Muscle layer of colon (tissue), 2 donors: ENCODE data around the gene MAN2B2.

ENCODE experiments used
- H3K27ac ChIP-seq: one replicate; pipeline ENCODE4 v1.7.0; 2013; ENCODE audit warnings: low read depth, mild to moderate bottlenecking, low read length, moderate library complexity
- H3K27me3 ChIP-seq, 2 donors: one replicate each; pipeline ENCODE4 v1.7.0; 2013; ENCODE audit warnings: low read length in 2 of 2, mild to moderate bottlenecking in 2 of 2; ENCODE audit not compliant: insufficient read depth in 2 of 2, control insufficient read depth in 1 of 2
- H3K36me3 ChIP-seq: one replicate; pipeline ENCODE4 v1.7.0; 2013; ENCODE audit warnings: mild to moderate bottlenecking, low read length; ENCODE audit not compliant: insufficient read depth
- H3K4me1 ChIP-seq: one replicate; pipeline ENCODE4 v1.7.0; 2013; ENCODE audit warnings: mild to moderate bottlenecking, low read length; ENCODE audit not compliant: insufficient read depth
- H3K4me3 ChIP-seq, 2 donors: one replicate each; pipeline ENCODE4 v1.7.0; 2013; ENCODE audit warnings: low read length in 2 of 2, low read depth in 1 of 2, mild to moderate bottlenecking in 1 of 2, moderate library complexity in 1 of 2
- H3K9ac ChIP-seq: one replicate; pipeline ENCODE4 v1.7.0; 2013; ENCODE audit warnings: low read length
- H3K9me3 ChIP-seq: one replicate; pipeline ENCODE4 v1.7.0; 2013; ENCODE audit warnings: mild to moderate bottlenecking, low read length
- donor health status: abdominal sarcoma.
- donor health status: Adenocarcinoma of cecum.

MAN2B2 gene

DNA sequence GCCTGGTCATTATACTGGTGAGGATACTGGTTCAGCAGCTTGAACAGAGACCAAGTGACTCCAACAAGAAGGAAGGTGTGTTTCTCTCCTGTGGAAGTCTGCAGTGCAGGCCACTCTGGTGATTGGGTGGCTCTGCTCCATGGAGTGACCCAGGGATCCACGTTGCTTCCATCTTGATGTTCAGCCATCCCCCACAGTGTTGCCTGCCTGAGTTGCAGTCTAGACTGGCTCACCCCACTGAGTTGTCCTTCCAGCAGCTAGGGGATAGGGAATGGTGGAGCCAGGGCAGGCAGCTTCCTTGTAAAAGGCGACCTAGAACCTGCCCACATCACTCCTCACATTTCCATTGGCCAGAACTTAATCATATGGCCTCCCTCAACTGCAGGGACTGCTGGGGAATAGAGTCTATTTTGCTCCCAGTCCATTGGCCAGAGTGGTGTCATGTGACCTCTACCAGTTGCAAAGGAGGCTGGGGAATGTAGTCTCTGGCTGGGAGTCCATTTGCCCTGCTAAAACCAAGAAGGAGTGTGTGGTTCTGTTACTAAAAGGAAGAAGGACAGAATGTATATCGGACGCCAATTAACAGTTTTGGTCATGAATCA, 8.0 kb downstream of the MAN2B2 start:
- no peak overlapping the region for H3K4me3 ChIP-seq
- H3K27ac ChIP-seq: no peak overlapping the region
- H3K9ac ChIP-seq: no peak overlapping the region
- no peaks in the 10 kb centered on the region for H3K4me1 ChIP-seq
- H3K36me3 ChIP-seq: peaks cover 41% of the 10 kb centered on the region
- H3K9me3 ChIP-seq: no peaks in the 10 kb centered on the region
- no peaks in the 10 kb centered on the region for H3K27me3 ChIP-seq

DNA sequence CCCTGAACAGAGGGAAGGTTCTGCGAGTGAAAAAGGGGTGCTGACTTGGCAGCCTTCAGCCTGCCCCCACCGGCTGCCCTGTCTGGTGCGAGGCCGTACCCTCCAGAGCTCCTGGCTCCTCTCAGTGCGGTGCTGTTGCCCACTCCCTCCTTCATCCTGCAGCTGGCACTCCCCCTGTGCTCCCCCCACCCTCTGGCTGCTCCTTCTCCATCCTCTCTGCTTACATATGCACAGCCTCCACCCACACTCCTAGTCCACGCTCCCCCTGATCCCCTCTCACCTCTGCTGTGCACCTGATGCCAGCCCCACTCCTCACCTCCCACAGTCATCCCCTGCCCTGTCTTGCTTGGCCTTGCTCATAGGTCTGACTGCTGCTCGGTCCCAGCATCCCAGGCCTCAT, 9.9 kb downstream of the MAN2B2 start:
- Histone ChIP-seq H3K27ac (no peak overlapping the region), H3K9ac (no peak overlapping the region), H3K4me3 (no peak overlapping the region), H3K9me3 (no peaks in the 10 kb centered on the region), H3K36me3 (peaks cover 26% of the 10 kb centered on the region), H3K27me3 (no peaks in the 10 kb centered on the region), H3K4me1 (no peaks in the 10 kb centered on the region)

DNA sequence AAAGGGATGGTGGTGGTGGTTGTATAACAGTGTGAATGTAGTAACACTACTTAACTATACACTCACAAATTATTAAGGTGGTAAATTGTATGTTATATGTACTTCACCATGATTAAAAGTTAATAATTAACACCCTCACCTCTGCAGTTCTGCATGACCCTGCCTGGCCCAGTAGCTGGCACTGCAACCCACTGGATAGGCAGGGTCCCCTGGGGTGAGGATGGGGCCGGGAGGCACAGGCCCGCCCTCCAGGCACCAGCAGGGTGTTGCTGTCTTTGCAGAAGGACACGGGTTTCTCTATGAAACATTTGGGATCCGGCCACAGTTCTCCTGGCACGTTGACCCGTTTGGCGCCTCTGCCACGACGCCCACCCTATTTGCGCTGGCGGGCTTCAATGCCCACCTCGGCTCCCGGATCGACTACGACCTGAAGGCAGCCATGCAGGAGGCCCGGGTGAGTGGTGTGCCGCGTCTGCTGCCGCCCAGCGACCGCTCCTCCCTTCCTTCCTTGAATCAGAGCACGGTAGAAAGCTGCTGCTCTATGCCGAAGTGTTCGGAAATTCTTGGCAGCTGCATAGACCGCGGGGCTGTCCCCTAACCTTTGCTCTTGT, 11.8 kb downstream of the MAN2B2 start:
- peaks cover 13% of the 10 kb centered on the region for H3K36me3 ChIP-seq
- H3K27me3 ChIP-seq: no peaks in the 10 kb centered on the region
- no peak overlapping the region for H3K27ac ChIP-seq
- H3K9ac ChIP-seq: no peak overlapping the region
- no peaks in the 10 kb centered on the region for H3K4me1 ChIP-seq
- H3K4me3 ChIP-seq: no peak overlapping the region
- H3K9me3 ChIP-seq: no peaks in the 10 kb centered on the region

DNA sequence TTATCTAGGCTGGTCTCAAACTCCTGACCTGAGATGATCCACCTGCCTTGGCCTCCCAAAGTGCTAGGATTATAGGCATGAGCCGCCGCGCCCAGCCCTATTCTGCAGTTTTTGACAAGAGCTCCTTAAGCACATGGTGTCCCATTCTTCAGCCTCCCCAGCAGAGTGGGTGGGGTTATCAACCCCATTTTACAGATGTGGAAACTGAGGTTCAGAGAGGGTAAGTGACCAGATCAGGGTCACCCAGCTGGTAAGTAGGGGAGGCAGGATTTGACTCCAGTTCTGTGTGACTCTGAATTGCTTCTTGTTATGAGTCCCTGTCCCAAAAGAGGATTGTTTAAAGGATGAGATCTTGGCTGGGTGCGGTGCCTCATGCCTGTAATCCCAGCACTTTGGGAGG, 14.5 kb downstream of the MAN2B2 start:
- Histone ChIP-seq H3K9ac (no peak overlapping the region), H3K4me1 (no peaks in the 10 kb centered on the region), H3K9me3 (no peaks in the 10 kb centered on the region), H3K36me3 (peaks cover 4% of the 10 kb centered on the region), H3K4me3 (no peak overlapping the region), H3K27ac (no peak overlapping the region), H3K27me3 (no peaks in the 10 kb centered on the region)

DNA sequence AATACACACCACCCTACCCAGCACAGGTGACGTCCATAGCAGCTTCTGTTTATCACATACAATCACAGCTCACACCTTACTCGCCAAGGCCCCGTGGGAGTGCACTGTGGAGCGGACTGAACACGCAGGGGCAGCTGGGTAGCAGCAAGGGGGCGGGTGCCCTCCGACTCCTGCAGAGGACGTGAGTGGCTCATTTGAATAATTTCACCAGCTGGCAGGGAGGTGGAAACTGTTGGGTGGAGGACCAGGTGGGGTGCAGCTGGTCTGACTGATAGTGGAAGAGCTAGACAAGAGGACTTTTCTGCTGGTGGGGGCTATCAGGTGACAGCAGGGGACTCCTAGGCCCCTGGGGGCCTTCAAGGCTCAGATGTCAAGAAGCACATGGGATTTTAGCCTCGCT, 16.3 kb downstream of the MAN2B2 start:
- Histone ChIP-seq H3K27ac (no peak overlapping the region), H3K9me3 (no peaks in the 10 kb centered on the region), H3K36me3 (peaks cover 7% of the 10 kb centered on the region), H3K9ac (no peak overlapping the region), H3K4me3 (no peak overlapping the region), H3K4me1 (no peaks in the 10 kb centered on the region), H3K27me3 (no peaks in the 10 kb centered on the region)

DNA sequence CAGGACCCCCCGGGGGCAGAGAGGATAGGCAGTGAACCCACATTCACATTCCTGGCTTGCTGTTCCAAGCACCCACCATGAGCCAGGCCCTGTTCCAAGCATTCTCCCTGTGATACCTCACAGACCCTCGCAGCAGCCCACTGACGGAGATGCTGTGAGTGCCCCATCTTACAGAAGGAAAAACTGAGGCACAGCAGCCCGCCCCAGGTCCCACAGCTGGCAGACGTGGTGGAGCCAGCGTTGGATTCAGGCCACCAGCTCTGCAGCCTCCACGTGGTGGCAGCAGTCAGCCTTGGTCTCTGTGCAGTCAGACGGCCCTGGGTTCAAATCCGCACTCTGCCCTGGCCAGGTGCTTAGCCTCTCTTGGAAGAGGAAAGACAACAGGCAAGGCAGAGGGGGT, 16.8 kb downstream of the MAN2B2 start:
- H3K27me3 ChIP-seq: no peaks in the 10 kb centered on the region
- no peak overlapping the region for H3K27ac ChIP-seq
- no peak overlapping the region for H3K9ac ChIP-seq
- peaks cover 12% of the 10 kb centered on the region for H3K36me3 ChIP-seq
- no peaks in the 10 kb centered on the region for H3K9me3 ChIP-seq
- H3K4me3 ChIP-seq: no peak overlapping the region
- no peaks in the 10 kb centered on the region for H3K4me1 ChIP-seq

DNA sequence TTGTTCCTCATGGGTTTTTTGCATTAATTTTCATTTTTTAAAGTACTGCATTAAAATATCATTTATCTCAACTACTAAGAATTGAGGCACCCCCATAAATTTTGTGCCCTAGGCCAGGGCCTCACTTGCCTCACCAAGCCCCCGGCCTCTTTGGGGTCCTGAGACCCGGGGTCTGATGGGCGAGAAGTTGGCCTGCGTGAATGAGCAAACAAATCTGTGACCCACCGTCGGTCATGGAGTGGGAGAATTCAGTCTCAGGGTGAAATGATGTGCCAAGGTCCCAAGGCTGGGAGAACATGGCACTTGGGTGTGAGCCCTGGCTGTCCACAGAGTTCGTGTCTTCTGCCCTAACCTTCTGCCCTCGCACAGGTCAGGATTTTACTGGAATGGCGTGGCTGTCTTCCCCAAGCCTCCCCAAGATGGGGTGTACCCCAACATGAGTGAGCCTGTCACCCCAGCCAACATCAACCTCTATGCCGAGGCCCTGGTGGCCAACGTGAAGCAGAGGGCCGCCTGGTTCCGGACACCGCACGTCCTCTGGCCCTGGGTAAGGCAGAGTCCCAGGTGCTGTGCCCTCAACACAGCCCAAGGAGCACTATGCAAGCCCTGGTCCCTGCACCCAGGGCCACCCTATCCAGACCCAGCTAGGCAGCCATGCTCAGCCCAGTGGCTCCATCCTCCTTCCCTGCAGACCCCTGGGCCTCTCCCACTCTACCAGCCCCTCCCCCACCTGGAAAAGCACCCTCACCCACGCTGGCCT, 18.0 kb downstream of the MAN2B2 start:
- H3K4me3 ChIP-seq: no peak overlapping the region
- no peak overlapping the region for H3K9ac ChIP-seq
- no peak overlapping the region for H3K27ac ChIP-seq
- no peaks in the 10 kb centered on the region for H3K4me1 ChIP-seq
- peaks cover 12% of the 10 kb centered on the region for H3K36me3 ChIP-seq
- H3K9me3 ChIP-seq: no peaks in the 10 kb centered on the region
- H3K27me3 ChIP-seq: no peaks in the 10 kb centered on the region

DNA sequence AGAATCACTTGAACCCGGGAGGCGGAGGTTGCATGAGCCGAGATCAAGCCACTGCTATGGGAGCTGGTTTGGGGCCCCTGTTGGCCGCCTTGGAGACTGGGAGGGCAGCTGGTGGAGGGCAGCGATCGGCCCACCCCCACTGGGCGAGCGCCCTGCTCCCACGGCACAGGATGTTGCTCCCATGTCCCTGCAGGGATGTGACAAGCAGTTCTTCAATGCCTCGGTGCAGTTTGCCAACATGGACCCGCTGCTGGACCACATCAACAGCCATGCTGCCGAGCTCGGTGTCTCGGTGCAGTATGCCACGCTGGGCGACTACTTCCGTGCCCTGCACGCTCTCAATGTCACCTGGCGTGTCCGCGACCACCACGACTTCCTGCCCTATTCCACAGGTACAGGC, 19.4 kb downstream of the MAN2B2 start:
- H3K27ac ChIP-seq: no peak overlapping the region
- H3K36me3 ChIP-seq: peaks cover 12% of the 10 kb centered on the region
- H3K9ac ChIP-seq: no peak overlapping the region
- no peaks in the 10 kb centered on the region for H3K9me3 ChIP-seq
- H3K27me3 ChIP-seq: no peaks in the 10 kb centered on the region
- no peaks in the 10 kb centered on the region for H3K4me1 ChIP-seq
- H3K4me3 ChIP-seq: no peak overlapping the region

DNA sequence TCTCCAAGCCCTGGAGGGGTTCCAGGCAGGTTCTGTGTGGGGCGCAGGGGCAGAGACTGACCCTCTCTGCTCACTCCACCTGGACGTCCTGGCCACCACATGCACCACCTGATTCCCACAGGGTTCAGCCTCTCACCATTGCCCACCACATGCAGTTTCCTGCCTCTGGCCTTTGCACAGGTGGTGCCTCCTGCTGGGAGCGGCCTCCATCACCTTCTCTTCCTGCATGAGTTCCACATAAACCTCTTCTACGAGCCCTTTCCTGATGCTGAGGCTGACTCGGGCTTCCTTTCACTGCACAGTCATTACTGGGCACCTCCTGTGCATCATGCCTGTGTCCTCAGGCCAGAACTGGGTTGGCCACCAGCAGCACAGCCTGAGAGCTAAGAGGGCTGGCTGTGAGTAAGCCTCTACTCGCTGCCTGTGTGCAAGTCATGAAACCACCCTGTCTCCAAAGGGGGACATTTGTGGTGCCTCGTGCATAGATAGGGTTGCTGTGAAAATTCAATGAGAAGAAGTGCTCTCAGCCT, 19.9 kb downstream of the MAN2B2 start:
- Histone ChIP-seq H3K9me3 (no peaks in the 10 kb centered on the region), H3K9ac (no peak overlapping the region), H3K4me3 (no peak overlapping the region), H3K4me1 (no peaks in the 10 kb centered on the region), H3K27ac (no peak overlapping the region), H3K36me3 (peaks cover 12% of the 10 kb centered on the region), H3K27me3 (no peaks in the 10 kb centered on the region)

DNA sequence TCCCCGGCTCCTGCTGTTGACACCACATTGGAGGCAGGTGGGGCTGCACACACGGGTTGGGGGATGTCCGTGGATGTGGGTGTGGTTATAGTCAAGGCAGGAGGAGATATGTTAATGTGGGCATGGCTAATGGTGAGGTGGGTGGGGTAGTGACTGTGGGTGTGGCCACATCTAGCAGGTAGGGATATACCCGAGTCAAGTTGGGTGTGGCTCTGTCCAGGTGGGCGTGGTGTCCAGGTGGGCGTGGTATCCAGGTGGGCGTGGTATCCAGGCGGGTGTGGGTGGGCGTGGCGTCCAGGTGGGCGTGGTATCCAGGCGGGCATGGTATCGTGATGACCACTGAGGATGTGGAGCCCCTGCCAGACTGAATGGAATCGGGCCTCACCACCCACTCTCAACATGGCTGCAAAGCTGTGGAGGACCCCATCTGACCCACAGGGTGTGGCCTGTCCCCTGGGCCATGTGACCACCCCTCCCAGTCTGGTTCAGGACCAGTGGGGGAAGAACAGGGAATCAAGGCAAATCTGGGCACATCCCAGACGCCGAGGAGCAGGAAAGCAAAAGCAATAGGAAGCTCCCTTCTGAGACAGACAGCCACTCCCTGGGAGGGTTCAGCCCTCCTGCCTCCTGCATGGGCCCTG, 21.0 kb downstream of the MAN2B2 start:
- Histone ChIP-seq H3K27me3 (no peaks in the 10 kb centered on the region), H3K9ac (no peak overlapping the region), H3K36me3 (peaks cover 12% of the 10 kb centered on the region), H3K27ac (no peak overlapping the region), H3K4me3 (no peak overlapping the region), H3K9me3 (no peaks in the 10 kb centered on the region), H3K4me1 (no peaks in the 10 kb centered on the region)

DNA sequence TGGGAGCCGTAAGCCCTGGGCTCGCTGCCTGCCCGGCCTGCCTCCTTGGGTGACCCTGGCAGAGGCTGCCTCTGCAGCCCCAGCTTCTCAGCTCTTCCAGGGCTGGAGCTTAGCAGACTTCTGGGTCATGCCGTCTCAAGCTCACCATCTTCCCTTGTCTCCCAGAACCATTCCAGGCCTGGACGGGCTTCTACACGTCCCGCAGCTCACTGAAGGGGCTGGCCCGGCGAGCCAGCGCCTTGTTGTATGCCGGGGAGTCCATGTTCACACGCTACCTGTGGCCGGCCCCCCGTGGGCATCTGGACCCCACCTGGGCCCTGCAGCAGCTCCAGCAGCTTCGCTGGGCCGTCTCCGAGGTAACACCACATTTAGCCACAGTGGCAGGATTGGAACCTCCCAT, 22.0 kb downstream of the MAN2B2 start:
- Histone ChIP-seq H3K36me3 (peaks cover 18% of the 10 kb centered on the region), H3K4me3 (no peak overlapping the region), H3K27ac (no peak overlapping the region), H3K4me1 (no peaks in the 10 kb centered on the region), H3K27me3 (no peaks in the 10 kb centered on the region), H3K9ac (no peak overlapping the region), H3K9me3 (no peaks in the 10 kb centered on the region)
